Renal cortical epithelial cell (primary cell): ENCODE measurements around the gene RAB40AL. TPM values are rescaled to one million over a fixed set of nuclear protein-coding genes. Genes with fewer than 3 reads are reported as not detected.

ENCODE experiments used
- DNase-seq: peaks from one replicate; pipeline ENCODE4 v3.0.0-alpha.2; 2011; ENCODE audit warnings: low read depth
- total RNA-seq: library from RNA; depleted of rRNA; stranded (reverse); fragments of >200 nt; gene quantifications from 2 replicates; pipeline ENCODE4 v1.2.3, GENCODE V29; 2014

Gene RAB40AL
- total RNA-seq, 1 donor from 2014 or later: 0.30 TPM

- no peak for DNase-seq
Measured at GRCh38 chrX:102979536-102979935, 42.5 kb downstream of the RAB40AL start.

- no peak for DNase-seq
Measured at GRCh38 chrX:102983205-102983604, 46.1 kb downstream of the RAB40AL start.

- DNase-seq: no peak
Measured at GRCh38 chrX:102985192-102985591, 48.1 kb downstream of the RAB40AL start.

Other genes with a start within 250 kb of the RAB40AL start
- gene GPRASP2, start 224.8 kb upstream of the RAB40AL start, total RNA-seq: 11.5 and 13.2 TPM in 2 replicates
- 0.87 and 4.8 TPM in 2 replicates for gene GPRASP3, start 216.5 kb upstream of the RAB40AL start, total RNA-seq
- gene BEX1, start 126.9 kb downstream of the RAB40AL start, total RNA-seq: 0.20 TPM in 1 of 2 replicates, not detected in the other
- gene NXF3, start 155.9 kb downstream of the RAB40AL start, total RNA-seq: 0.35 TPM in 1 of 2 replicates, not detected in the other